ENCODE results near the gene TM7SF2. TPM values are rescaled to one million over a fixed set of nuclear protein-coding genes. Genes with fewer than 3 reads are reported as not detected.

The TM7SF2 gene
- total and polyA plus RNA-seq, 2 donors from 2014 or later, result 20.9 to 88.2 TPM

DNA sequence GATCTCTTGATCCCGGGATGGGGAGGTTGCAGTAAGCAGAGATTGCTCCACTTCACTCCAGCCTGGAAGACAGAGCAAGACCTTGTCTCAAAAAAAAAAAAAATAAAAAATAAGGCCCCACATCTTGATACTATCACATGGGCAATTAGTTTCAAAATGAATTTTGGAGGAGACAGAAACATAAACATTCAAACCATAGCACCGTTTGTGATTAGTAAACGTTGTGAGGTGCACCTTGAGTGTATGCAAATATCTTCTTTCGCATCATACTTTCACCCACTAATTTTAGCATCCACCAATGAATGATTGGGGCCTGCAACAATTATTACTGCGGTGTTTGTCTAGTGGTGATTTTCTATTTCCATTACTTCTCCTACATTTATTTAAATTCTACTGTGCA lies 47.3 kb downstream of the TM7SF2 start:
- no peaks in the 10 kb centered on the region for H3K27me3 ChIP-seq (ENCODE audit: control insufficient read depth, insufficient read depth, low read length)
- FAIRE-seq (no peak), DNase-seq (no peak)
- intact Hi-C loops (cut with DNase I), result no loop called here
- TF ChIP-seq, protein P1, sequence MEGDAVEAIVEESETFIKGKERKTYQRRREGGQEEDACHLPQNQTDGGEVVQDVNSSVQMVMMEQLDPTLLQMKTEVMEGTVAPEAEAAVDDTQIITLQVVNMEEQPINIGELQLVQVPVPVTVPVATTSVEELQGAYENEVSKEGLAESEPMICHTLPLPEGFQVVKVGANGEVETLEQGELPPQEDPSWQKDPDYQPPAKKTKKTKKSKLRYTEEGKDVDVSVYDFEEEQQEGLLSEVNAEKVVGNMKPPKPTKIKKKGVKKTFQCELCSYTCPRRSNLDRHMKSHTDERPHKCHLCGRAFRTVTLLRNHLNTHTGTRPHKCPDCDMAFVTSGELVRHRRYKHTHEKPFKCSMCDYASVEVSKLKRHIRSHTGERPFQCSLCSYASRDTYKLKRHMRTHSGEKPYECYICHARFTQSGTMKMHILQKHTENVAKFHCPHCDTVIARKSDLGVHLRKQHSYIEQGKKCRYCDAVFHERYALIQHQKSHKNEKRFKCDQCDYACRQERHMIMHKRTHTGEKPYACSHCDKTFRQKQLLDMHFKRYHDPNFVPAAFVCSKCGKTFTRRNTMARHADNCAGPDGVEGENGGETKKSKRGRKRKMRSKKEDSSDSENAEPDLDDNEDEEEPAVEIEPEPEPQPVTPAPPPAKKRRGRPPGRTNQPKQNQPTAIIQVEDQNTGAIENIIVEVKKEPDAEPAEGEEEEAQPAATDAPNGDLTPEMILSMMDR (IDR thresholded peaks at IDR 0.05; ENCODE audit: borderline replicate concordance, extremely low read depth, insufficient read depth), result no peak
- no peaks in the 10 kb centered on the region for H3K4me1 ChIP-seq (ENCODE audit: control insufficient read depth in 2 of 3, insufficient read depth in 2 of 3, low read depth in 1 of 3, low read length in 3 of 3)
- no peak overlapping the region for H3K27ac ChIP-seq (ENCODE audit: low read depth in 2 of 2, low read length in 2 of 2)
- no peak overlapping the region for H3K4me3 ChIP-seq (ENCODE audit: low read length in 3 of 3)
- no peaks in the 10 kb centered on the region for H3K9me3 ChIP-seq (ENCODE audit: control insufficient read depth in 2 of 3, insufficient read depth in 1 of 3, low read length in 3 of 3)
- H3K36me3 ChIP-seq (ENCODE audit: control insufficient read depth in 2 of 3, insufficient read depth in 3 of 3, low read length in 3 of 3), result no peaks in the 10 kb centered on the region
- no peak overlapping the region for H3K9ac ChIP-seq (ENCODE audit: low read length in 3 of 3)

DNA sequence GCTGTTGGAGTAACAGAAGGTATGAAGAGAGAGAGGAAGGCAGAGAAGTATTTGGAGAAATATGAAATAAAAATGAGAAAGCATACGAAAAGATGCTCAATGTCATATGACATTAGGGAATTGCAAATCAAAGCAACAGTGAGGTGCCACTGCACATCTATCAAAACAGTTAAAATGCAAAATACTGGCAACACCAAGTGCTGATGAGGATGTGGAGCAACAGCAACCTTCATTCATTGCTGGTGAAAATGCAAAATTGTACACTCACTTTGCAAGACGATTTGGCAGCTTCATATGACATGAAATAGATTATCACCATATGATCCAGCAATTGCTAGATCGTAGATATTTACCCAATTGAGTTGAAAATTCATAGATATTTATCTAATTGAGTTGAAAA lies 49.0 kb downstream of the TM7SF2 start:
- DNase-seq (no peak), FAIRE-seq (no peak)
- Histone ChIP-seq H3K27ac (ENCODE audit: low read depth in 2 of 2, low read length in 2 of 2) (no peak overlapping the region), H3K9me3 (ENCODE audit: control insufficient read depth in 2 of 3, insufficient read depth in 1 of 3, low read length in 3 of 3) (no peaks in the 10 kb centered on the region), H3K9ac (ENCODE audit: low read length in 3 of 3) (no peak overlapping the region), H3K27me3 (ENCODE audit: control insufficient read depth, insufficient read depth, low read length) (no peaks in the 10 kb centered on the region), H3K4me1 (ENCODE audit: control insufficient read depth in 2 of 3, insufficient read depth in 2 of 3, low read depth in 1 of 3, low read length in 3 of 3) (no peaks in the 10 kb centered on the region), H3K4me3 (ENCODE audit: low read length in 3 of 3) (no peak overlapping the region), H3K36me3 (ENCODE audit: control insufficient read depth in 2 of 3, insufficient read depth in 3 of 3, low read length in 3 of 3) (no peaks in the 10 kb centered on the region)
- intact Hi-C loops (cut with DNase I), result no loop called here
- TF ChIP-seq, protein P1 (IDR thresholded peaks at IDR 0.05; ENCODE audit: borderline replicate concordance, extremely low read depth, insufficient read depth), result no peak

DNA sequence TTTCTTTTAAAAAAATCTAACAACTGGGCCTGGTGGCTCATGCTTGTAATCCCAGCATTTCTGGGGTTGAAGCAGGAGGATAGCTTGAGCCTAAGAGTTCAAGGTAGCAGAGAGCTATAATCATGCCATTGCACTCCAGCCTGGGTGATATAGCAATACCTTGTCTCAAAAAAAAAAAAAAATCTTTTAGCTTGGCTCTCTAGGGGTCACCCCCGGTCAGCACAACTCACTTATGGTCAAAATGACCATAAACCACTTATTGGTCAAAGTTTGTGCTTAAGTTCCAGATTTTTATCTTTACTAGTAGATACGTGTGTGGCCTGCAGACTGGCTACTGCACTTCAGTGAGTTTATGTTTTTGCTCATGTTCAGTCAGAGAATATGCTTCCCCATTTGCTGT lies 52.0 kb downstream of the TM7SF2 start:
- intact Hi-C loops (cut with DNase I), result no loop called here
- no peaks in the 10 kb centered on the region for H3K36me3 ChIP-seq (ENCODE audit: control insufficient read depth in 2 of 3, insufficient read depth in 3 of 3, low read length in 3 of 3)
- no peaks in the 10 kb centered on the region for H3K9me3 ChIP-seq (ENCODE audit: control insufficient read depth in 2 of 3, insufficient read depth in 1 of 3, low read length in 3 of 3)
- TF ChIP-seq, protein P1 (IDR thresholded peaks at IDR 0.05; ENCODE audit: borderline replicate concordance, extremely low read depth, insufficient read depth), result no peak
- no peak overlapping the region for H3K27ac ChIP-seq (ENCODE audit: low read depth in 2 of 2, low read length in 2 of 2)
- no peaks in the 10 kb centered on the region for H3K27me3 ChIP-seq (ENCODE audit: control insufficient read depth, insufficient read depth, low read length)
- DNase-seq, result no peak
- no peaks in the 10 kb centered on the region for H3K4me1 ChIP-seq (ENCODE audit: control insufficient read depth in 2 of 3, insufficient read depth in 2 of 3, low read depth in 1 of 3, low read length in 3 of 3)
- no peak overlapping the region for H3K4me3 ChIP-seq (ENCODE audit: low read length in 3 of 3)
- no peak for FAIRE-seq
- no peak overlapping the region for H3K9ac ChIP-seq (ENCODE audit: low read length in 3 of 3)

Small RNA genes lying within 50 kb of the gene (microRNA-seq; reads per million reads assigned to microRNA genes)
- gene MIR6751, result not detected

Other genes with a start within 250 kb of the TM7SF2 start
- gene EHD1, start 233.3 kb upstream of the TM7SF2 start, total RNA-seq, result 76.1 TPM
- 48.9 TPM for gene EHD1, start 233.3 kb upstream of the TM7SF2 start, polyA plus RNA-seq (ENCODE audit: insufficient read depth, low read depth, low replicate concordance)
- gene ATG2A, start 194.7 kb upstream of the TM7SF2 start, total RNA-seq, result 26.9 TPM
- 16.8 TPM for gene ATG2A, start 194.7 kb upstream of the TM7SF2 start, polyA plus RNA-seq (ENCODE audit: insufficient read depth, low read depth, low replicate concordance)
- gene PPP2R5B, start 187.2 kb upstream of the TM7SF2 start, total RNA-seq, result 21.2 TPM
- 16.8 TPM for gene PPP2R5B, start 187.2 kb upstream of the TM7SF2 start, polyA plus RNA-seq (ENCODE audit: insufficient read depth, low read depth, low replicate concordance)
- gene GPHA2, start 176.0 kb upstream of the TM7SF2 start, total RNA-seq, result not detected
- gene GPHA2, start 176.0 kb upstream of the TM7SF2 start, polyA plus RNA-seq (ENCODE audit: insufficient read depth, low read depth, low replicate concordance), result 0.99 TPM
- not detected for gene MAJIN, start 139.8 kb upstream of the TM7SF2 start, total RNA-seq
- gene MAJIN, start 139.8 kb upstream of the TM7SF2 start, polyA plus RNA-seq (ENCODE audit: insufficient read depth, low read depth, low replicate concordance), result 0.80 TPM
- 5.9 TPM for gene BATF2, start 114.9 kb upstream of the TM7SF2 start, total RNA-seq
- gene BATF2, start 114.9 kb upstream of the TM7SF2 start, polyA plus RNA-seq (ENCODE audit: insufficient read depth, low read depth, low replicate concordance), result 8.8 TPM
- gene ARL2, start 97.7 kb upstream of the TM7SF2 start, total RNA-seq, result 91.6 TPM
- 284 TPM for gene ARL2, start 97.7 kb upstream of the TM7SF2 start, polyA plus RNA-seq (ENCODE audit: insufficient read depth, low read depth, low replicate concordance)
- gene SNX15, start 84.4 kb upstream of the TM7SF2 start, total RNA-seq, result 29.6 TPM
- 27.7 TPM for gene SNX15, start 84.4 kb upstream of the TM7SF2 start, polyA plus RNA-seq (ENCODE audit: insufficient read depth, low read depth, low replicate concordance)
- gene SAC3D1, start 70.7 kb upstream of the TM7SF2 start, total RNA-seq, result 6.8 TPM
- 13.4 TPM for gene SAC3D1, start 70.7 kb upstream of the TM7SF2 start, polyA plus RNA-seq (ENCODE audit: insufficient read depth, low read depth, low replicate concordance)
- gene NAALADL1, start 53.3 kb upstream of the TM7SF2 start, total RNA-seq, result 9.4 TPM
- gene NAALADL1, start 53.3 kb upstream of the TM7SF2 start, polyA plus RNA-seq (ENCODE audit: insufficient read depth, low read depth, low replicate concordance), result 17.1 TPM
- gene CDCA5, start 27.8 kb upstream of the TM7SF2 start, total RNA-seq, result 1.4 TPM
- gene CDCA5, start 27.8 kb upstream of the TM7SF2 start, polyA plus RNA-seq (ENCODE audit: insufficient read depth, low read depth, low replicate concordance), result 0.43 TPM
- gene ZFPL1, start 27.6 kb upstream of the TM7SF2 start, total RNA-seq, result 31.4 TPM
- 43.1 TPM for gene ZFPL1, start 27.6 kb upstream of the TM7SF2 start, polyA plus RNA-seq (ENCODE audit: insufficient read depth, low read depth, low replicate concordance)
- 110 TPM for gene VPS51, start 15.7 kb upstream of the TM7SF2 start, total RNA-seq
- gene VPS51, start 15.7 kb upstream of the TM7SF2 start, polyA plus RNA-seq (ENCODE audit: insufficient read depth, low read depth, low replicate concordance), result 98.3 TPM
- gene ZNHIT2, start 5.8 kb downstream of the TM7SF2 start, total RNA-seq, result 14.0 TPM
- gene ZNHIT2, start 5.8 kb downstream of the TM7SF2 start, polyA plus RNA-seq (ENCODE audit: insufficient read depth, low read depth, low replicate concordance), result 21.1 TPM
- 794 TPM for gene FAU, start 10.3 kb downstream of the TM7SF2 start, total RNA-seq
- gene FAU, start 10.3 kb downstream of the TM7SF2 start, polyA plus RNA-seq (ENCODE audit: insufficient read depth, low read depth, low replicate concordance), result 927 TPM
- gene MRPL49, start 10.4 kb downstream of the TM7SF2 start, total RNA-seq, result 53.3 TPM
- 76.7 TPM for gene MRPL49, start 10.4 kb downstream of the TM7SF2 start, polyA plus RNA-seq (ENCODE audit: insufficient read depth, low read depth, low replicate concordance)
- gene SYVN1, start 22.6 kb downstream of the TM7SF2 start, total RNA-seq, result 69.8 TPM
- 21.2 TPM for gene SYVN1, start 22.6 kb downstream of the TM7SF2 start, polyA plus RNA-seq (ENCODE audit: insufficient read depth, low read depth, low replicate concordance)
- gene SPDYC, start 58.4 kb downstream of the TM7SF2 start, total RNA-seq, result not detected
- gene SPDYC, start 58.4 kb downstream of the TM7SF2 start, polyA plus RNA-seq (ENCODE audit: insufficient read depth, low read depth, low replicate concordance), result 0.43 TPM
- gene CAPN1, start 70.1 kb downstream of the TM7SF2 start, total RNA-seq, result 328 TPM
- gene CAPN1, start 70.1 kb downstream of the TM7SF2 start, polyA plus RNA-seq (ENCODE audit: insufficient read depth, low read depth, low replicate concordance), result 92.5 TPM
- gene POLA2, start 150.1 kb downstream of the TM7SF2 start, total RNA-seq, result 6.5 TPM
- gene POLA2, start 150.1 kb downstream of the TM7SF2 start, polyA plus RNA-seq (ENCODE audit: insufficient read depth, low read depth, low replicate concordance), result 13.6 TPM
- gene CDC42EP2, start 203.0 kb downstream of the TM7SF2 start, total RNA-seq, result 13.7 TPM
- 19.4 TPM for gene CDC42EP2, start 203.0 kb downstream of the TM7SF2 start, polyA plus RNA-seq (ENCODE audit: insufficient read depth, low read depth, low replicate concordance)
- gene DPF2, start 222.0 kb downstream of the TM7SF2 start, total RNA-seq, result 58.5 TPM
- 25.9 TPM for gene DPF2, start 222.0 kb downstream of the TM7SF2 start, polyA plus RNA-seq (ENCODE audit: insufficient read depth, low read depth, low replicate concordance)
- gene TIGD3, start 242.9 kb downstream of the TM7SF2 start, total RNA-seq, result 0.19 TPM
- gene TIGD3, start 242.9 kb downstream of the TM7SF2 start, polyA plus RNA-seq (ENCODE audit: insufficient read depth, low read depth, low replicate concordance), result 0.95 TPM